HL-60 (cell line): ENCODE results near the gene SGMS1.
"Not testable (repeated sequence)": the region's sequence is repeated elsewhere in the genome, so short reads cannot be mapped to it uniquely, and the experiment has no call there.

ENCODE experiments used
- DNase-seq, 2 experiments: peaks; one replicate each; pipeline ENCODE4 v3.0.0-alpha.2; 2010 to 2020; ENCODE audit warnings: low read depth in 1 of 2, low spot score in 1 of 2
- H3K27ac ChIP-seq: fragments of 250-450 bp; sonication (Bioruptor Pico); replicated peaks from 2 replicates; pipeline ENCODE4 v1.5.1; 2020; ENCODE audit warnings: mild to moderate bottlenecking, moderate library complexity
- H3K27me3 ChIP-seq: fragments of 250-450 bp; sonication (Bioruptor Pico); 2 replicates; pipeline ENCODE4 v1.5.1; 2021; ENCODE audit warnings: mild to moderate bottlenecking, moderate library complexity; ENCODE audit not compliant: insufficient read depth, poor library complexity, severe bottlenecking
- H3K4me3 ChIP-seq: replicated peaks from 2 replicates; pipeline ENCODE4 v1.5.1; 2011; ENCODE audit warnings: mild to moderate bottlenecking, control low read depth, low read length; ENCODE audit not compliant: insufficient read depth
- GABPA ChIP-seq: IDR thresholded peaks from 2 replicates; pipeline ENCODE4 v1.6.1; 2012; ENCODE audit warnings: low read depth
- POLR2AphosphoS5 ChIP-seq: IDR thresholded peaks from 2 replicates; pipeline ENCODE4 v1.6.1; 2012; ENCODE audit warnings: low read depth
- SPI1 ChIP-seq: IDR thresholded peaks from 2 replicates; pipeline ENCODE4 v1.6.1; 2012; ENCODE audit warnings: low read depth, mild to moderate bottlenecking, borderline replicate concordance
- TF ChIP-seq, protein P1 (sequence below): IDR thresholded peaks from one replicate; pipeline ENCODE4 v1.5.1; 2011; ENCODE audit warnings: low read length, control low read depth, inconsistent platforms; ENCODE audit not compliant: insufficient read depth
- TF ChIP-seq, protein P2 (sequence below): IDR thresholded peaks from 2 replicates; pipeline ENCODE4 v1.6.1; 2012; ENCODE audit warnings: low read depth; ENCODE audit not compliant: insufficient replicate concordance

The SGMS1 gene

DNA sequence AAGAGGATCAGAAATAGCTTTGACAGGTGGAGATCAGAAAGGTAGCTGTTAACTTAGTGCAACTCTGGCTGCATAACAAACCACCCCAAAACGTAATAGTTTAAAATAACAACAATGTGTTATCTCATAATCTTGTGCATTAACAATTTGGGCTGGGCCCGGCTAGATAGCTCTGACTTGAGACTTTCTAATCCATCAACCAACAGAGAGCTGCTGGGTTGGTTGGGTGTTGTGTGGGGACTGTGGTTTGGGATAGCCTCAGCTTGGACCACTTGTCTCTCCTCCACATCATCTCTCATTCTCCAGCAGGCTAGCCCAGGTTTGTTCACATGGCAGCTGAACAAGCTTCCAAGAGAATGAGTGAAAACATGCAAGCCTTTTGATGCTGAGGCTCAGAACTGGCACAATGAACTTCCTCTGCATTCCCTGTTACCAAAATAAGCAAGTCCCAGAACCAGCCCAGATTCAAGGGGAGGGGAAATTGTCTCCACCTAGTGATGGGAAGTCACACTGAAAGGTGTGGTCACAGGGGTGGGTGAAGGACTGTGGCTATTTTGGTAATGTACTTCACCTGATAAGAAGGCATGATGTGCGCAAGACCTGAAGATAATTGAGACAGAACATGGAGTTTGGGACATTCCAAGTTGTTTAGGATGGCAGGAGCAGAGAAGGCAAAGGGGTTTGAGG lies 352.0 kb downstream of the SGMS1 start:
- TF ChIP-seq SPI1 (no peak), GABPA (no peak), POLR2AphosphoS5 (no peak)
- TF ChIP-seq, protein P1, sequence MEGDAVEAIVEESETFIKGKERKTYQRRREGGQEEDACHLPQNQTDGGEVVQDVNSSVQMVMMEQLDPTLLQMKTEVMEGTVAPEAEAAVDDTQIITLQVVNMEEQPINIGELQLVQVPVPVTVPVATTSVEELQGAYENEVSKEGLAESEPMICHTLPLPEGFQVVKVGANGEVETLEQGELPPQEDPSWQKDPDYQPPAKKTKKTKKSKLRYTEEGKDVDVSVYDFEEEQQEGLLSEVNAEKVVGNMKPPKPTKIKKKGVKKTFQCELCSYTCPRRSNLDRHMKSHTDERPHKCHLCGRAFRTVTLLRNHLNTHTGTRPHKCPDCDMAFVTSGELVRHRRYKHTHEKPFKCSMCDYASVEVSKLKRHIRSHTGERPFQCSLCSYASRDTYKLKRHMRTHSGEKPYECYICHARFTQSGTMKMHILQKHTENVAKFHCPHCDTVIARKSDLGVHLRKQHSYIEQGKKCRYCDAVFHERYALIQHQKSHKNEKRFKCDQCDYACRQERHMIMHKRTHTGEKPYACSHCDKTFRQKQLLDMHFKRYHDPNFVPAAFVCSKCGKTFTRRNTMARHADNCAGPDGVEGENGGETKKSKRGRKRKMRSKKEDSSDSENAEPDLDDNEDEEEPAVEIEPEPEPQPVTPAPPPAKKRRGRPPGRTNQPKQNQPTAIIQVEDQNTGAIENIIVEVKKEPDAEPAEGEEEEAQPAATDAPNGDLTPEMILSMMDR, result no peak
- TF ChIP-seq, protein P2, sequence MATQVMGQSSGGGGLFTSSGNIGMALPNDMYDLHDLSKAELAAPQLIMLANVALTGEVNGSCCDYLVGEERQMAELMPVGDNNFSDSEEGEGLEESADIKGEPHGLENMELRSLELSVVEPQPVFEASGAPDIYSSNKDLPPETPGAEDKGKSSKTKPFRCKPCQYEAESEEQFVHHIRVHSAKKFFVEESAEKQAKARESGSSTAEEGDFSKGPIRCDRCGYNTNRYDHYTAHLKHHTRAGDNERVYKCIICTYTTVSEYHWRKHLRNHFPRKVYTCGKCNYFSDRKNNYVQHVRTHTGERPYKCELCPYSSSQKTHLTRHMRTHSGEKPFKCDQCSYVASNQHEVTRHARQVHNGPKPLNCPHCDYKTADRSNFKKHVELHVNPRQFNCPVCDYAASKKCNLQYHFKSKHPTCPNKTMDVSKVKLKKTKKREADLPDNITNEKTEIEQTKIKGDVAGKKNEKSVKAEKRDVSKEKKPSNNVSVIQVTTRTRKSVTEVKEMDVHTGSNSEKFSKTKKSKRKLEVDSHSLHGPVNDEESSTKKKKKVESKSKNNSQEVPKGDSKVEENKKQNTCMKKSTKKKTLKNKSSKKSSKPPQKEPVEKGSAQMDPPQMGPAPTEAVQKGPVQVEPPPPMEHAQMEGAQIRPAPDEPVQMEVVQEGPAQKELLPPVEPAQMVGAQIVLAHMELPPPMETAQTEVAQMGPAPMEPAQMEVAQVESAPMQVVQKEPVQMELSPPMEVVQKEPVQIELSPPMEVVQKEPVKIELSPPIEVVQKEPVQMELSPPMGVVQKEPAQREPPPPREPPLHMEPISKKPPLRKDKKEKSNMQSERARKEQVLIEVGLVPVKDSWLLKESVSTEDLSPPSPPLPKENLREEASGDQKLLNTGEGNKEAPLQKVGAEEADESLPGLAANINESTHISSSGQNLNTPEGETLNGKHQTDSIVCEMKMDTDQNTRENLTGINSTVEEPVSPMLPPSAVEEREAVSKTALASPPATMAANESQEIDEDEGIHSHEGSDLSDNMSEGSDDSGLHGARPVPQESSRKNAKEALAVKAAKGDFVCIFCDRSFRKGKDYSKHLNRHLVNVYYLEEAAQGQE, result no peak
- Histone ChIP-seq H3K27ac (no peak overlapping the region), H3K4me3 (no peak overlapping the region), H3K27me3 (peaks cover 3% of the 10 kb centered on the region)
- no peak for DNase-seq

DNA sequence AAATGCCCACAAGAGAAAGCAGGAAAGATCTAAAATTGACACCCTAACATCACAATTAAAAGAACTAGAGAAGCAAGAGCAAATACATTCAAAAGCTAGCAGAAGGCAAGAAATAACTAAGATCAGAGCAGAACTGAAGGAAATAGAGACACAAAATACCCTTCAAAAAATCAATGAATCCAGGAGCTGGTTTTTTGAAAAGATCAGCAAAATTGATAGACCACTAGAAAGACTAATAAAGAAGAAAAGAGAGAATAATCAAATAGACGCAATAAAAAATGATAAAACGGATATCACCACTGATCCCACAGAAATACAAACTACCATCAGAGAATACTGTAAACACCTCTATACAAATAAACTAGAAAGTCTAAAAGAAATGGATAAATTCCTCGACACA lies 355.9 kb downstream of the SGMS1 start:
- DNase-seq, H3K27me3 ChIP-seq, H3K4me3 ChIP-seq, H3K27ac ChIP-seq: not testable (repeated sequence)

DNA sequence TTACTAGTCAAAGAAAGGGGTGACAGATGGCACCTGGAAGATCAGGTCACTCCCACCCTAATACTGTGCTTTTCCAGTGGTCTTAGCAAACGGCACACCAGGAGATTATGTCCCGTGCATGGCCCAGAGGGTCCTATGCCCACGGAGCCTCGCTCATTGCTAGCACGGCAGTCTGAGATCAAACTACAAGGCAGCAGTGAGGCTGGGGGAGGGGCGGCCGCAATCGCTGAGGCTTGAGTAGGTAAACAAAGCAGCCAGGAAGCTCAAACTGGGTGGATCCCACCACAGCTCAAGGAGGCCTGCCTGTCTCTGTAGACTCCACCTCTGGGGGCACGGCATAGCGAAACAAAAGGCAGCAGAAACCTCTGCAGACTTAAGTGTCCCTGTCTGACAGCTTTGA lies 361.1 kb downstream of the SGMS1 start:
- not testable (repeated sequence) for H3K4me3 ChIP-seq, H3K27me3 ChIP-seq, DNase-seq, H3K27ac ChIP-seq

DNA sequence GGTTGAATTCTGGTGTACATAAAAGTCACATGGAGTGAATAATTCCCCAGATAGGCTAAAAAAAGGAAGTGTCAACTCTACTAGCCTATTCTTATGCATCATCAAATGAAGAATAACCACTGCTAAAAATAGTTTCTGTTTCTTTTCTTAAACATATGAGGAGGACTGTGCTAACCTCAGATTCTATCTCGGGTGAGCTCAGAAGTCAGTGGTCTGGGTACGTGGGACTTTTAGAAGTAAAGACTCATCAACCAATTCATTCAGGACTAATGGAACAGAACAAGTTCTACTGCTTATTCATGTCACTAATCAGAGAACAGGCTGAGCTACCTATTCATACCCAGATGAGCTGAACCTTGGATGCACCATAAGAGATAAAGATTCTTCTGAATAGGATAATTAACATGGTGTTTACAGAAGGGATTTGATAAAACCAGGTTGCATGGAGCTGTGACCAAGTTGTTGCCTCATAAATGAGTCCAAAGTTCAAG lies 362.9 kb downstream of the SGMS1 start:
- Histone ChIP-seq H3K4me3 (no peak overlapping the region), H3K27me3 (no peaks in the 10 kb centered on the region), H3K27ac (no peak overlapping the region)
- peak; percentile 76 for TF ChIP-seq SPI1
- TF ChIP-seq, protein P2, result no peak
- no peak for DNase-seq
